ENCODE data around the gene USP47.

The USP47 gene

DNA sequence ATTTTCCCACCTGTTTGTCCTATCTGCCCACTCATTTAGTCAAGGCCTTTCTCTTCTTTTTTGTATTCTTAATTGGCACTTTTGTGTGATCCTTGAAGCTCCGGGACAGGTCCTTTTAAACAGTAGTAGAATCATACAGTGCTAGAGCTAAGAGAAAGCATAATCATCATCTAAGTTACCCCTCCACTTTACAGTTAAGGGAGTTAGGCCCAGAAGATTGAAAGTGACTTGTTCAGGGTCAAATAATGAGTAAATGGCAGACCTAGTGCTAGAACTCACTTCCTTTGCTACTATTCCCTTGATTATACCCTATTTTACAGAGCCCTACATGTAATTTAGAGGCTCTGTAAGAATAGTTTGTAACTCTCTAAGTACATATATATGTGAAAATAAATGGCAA, 2.5 kb downstream of the USP47 start:
- DNase-seq, result no peak
- TF ChIP-seq, protein P1, sequence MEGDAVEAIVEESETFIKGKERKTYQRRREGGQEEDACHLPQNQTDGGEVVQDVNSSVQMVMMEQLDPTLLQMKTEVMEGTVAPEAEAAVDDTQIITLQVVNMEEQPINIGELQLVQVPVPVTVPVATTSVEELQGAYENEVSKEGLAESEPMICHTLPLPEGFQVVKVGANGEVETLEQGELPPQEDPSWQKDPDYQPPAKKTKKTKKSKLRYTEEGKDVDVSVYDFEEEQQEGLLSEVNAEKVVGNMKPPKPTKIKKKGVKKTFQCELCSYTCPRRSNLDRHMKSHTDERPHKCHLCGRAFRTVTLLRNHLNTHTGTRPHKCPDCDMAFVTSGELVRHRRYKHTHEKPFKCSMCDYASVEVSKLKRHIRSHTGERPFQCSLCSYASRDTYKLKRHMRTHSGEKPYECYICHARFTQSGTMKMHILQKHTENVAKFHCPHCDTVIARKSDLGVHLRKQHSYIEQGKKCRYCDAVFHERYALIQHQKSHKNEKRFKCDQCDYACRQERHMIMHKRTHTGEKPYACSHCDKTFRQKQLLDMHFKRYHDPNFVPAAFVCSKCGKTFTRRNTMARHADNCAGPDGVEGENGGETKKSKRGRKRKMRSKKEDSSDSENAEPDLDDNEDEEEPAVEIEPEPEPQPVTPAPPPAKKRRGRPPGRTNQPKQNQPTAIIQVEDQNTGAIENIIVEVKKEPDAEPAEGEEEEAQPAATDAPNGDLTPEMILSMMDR (IDR thresholded peaks at IDR 0.05; ENCODE audit: low read depth, low read length), result no peak
- Histone ChIP-seq H3K27me3 (ENCODE audit: insufficient read depth, low read depth, severe bottlenecking) (no peaks in the 10 kb centered on the region), H3K27ac (no peak overlapping the region), H3K9me3 (ENCODE audit: severe bottlenecking) (no peaks in the 10 kb centered on the region), H3K36me3 (peaks cover 4% of the 10 kb centered on the region), H3K4me3 (ENCODE audit: low read depth, low read length) (no peak overlapping the region)

DNA sequence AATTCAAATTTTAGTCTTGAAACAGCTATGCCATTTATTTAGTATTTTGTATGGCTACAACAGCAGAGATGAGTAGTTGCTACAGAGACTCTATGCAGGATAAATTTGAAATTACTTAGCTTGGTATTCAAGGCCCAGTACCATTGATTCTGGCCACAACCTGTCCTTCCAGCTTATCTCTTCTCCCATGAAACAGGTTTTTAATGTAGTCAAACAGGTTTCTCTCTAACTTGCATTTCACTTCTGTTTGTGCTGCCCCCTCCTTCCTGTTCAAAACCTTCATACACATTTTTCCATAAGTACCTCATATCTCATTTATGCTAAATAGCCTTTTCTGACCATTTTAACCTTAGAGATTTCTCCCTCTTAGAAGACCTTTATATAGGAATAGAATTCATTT, 3.3 kb downstream of the USP47 start:
- Histone ChIP-seq H3K27me3 (ENCODE audit: insufficient read depth, low read depth, severe bottlenecking) (no peaks in the 10 kb centered on the region), H3K9me3 (ENCODE audit: severe bottlenecking) (no peaks in the 10 kb centered on the region), H3K36me3 (peaks cover 4% of the 10 kb centered on the region), H3K27ac (no peak overlapping the region), H3K4me3 (ENCODE audit: low read depth, low read length) (no peak overlapping the region)
- no peak for DNase-seq
- TF ChIP-seq, protein P1 (IDR thresholded peaks at IDR 0.05; ENCODE audit: low read depth, low read length), result no peak

DNA sequence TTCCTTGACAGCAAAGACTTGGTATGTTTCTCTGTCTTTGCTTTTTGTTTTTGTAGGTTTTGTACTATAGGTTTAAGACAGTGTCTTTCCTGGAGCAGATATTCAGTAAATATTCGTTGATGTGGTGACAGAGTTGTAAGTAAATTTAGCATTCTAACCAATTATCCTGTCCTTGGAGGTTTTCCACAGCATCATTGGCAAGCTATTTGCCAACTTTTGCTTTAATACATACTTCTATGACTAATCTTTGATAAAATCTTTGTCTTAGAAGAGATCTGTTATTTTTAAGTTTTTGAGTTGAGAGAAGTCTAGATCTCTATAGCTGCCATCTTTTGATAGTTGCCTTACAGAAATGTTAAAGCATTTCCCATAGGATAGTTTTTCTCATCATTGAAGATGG, 3.8 kb downstream of the USP47 start:
- no peak overlapping the region for H3K4me3 ChIP-seq (ENCODE audit: low read depth, low read length)

DNA sequence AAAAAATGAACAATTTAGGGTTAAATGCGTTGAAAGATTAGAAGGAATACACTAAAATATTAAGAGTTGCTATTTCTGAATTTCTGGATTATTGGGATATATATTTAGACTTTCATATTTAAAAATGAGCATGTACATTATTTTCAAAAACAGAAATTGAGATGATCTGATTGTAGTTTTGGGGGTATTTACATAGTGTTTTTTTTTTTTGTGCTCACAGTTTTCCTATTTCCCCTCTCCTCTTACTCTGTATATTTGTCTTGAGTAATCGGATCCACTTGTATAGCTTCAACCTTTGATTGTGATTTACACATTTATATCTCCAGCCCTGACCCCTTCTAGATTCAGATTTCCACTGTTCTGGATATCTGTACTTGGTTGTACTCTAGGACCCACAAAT, 5.3 kb downstream of the USP47 start:
- TF ChIP-seq, protein P1 (IDR thresholded peaks at IDR 0.05; ENCODE audit: low read depth, low read length), result no peak
- Histone ChIP-seq H3K27me3 (ENCODE audit: insufficient read depth, low read depth, severe bottlenecking) (no peaks in the 10 kb centered on the region), H3K4me3 (ENCODE audit: low read depth, low read length) (no peak overlapping the region), H3K36me3 (peaks cover 4% of the 10 kb centered on the region), H3K9me3 (ENCODE audit: severe bottlenecking) (no peaks in the 10 kb centered on the region), H3K27ac (no peak overlapping the region)
- DNase-seq, result no peak

More for the DNA sequence above, 3.8 kb downstream of the USP47 start:
- H3K36me3 ChIP-seq, result peaks cover 4% of the 10 kb centered on the region
- DNase-seq, result no peak
- TF ChIP-seq, protein P1 (IDR thresholded peaks at IDR 0.05; ENCODE audit: low read depth, low read length), result no peak
- H3K27me3 ChIP-seq (ENCODE audit: insufficient read depth, low read depth, severe bottlenecking), result no peaks in the 10 kb centered on the region
- H3K27ac ChIP-seq, result no peak overlapping the region
- no peaks in the 10 kb centered on the region for H3K9me3 ChIP-seq (ENCODE audit: severe bottlenecking)

DNA sequence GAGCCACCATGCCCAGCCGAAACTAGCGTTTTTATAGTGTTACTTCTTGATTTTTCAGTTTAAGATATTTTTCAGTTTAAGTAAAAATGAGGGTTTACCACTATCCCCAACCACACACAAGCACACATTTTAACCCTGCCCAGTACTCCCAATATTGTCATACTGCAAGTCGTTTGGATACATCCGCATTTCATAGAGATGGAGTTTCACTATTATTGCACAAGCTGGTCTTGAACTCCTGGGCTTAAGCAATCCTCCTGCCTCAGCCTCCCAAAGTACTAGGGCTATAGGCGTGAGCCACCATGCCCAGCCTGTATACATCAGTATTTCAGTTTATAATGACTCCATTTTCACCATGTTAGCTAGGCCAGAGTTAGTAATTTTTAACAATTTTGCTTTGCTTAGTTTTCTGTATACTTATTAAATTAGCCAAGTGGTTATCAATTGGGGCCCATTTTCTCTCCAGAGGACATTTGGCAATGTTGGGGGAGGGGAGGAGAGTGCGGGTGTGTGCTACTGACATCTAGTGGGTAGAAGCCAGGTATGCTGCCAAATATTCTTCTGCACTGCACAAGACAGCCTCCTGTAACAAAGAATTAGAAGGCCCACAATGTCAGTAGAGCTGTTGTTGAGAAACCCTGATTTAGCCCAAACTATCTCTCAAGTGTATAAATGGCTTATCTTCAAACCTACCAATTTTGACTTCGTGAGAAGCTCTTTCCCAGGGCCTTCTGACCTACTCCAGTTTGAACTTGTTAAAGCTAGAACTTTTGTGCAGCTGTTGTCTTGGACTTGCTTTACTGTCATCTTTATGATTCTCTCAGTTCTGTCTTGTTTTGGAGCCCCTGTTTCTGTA, 7.3 kb downstream of the USP47 start:
- no peak overlapping the region for H3K4me3 ChIP-seq (ENCODE audit: low read depth, low read length)
- H3K9me3 ChIP-seq (ENCODE audit: severe bottlenecking), result no peaks in the 10 kb centered on the region
- peak; percentile 62 for DNase-seq
- peaks cover 2% of the 10 kb centered on the region; the same call in 1 of the 2 replicates for H3K36me3 ChIP-seq
- TF ChIP-seq, protein P1 (IDR thresholded peaks at IDR 0.05; ENCODE audit: low read depth, low read length), result peak; percentile 85
- no peak overlapping the region for H3K27ac ChIP-seq
- no peaks in the 10 kb centered on the region for H3K27me3 ChIP-seq (ENCODE audit: insufficient read depth, low read depth, severe bottlenecking)

All from WERI-Rb-1 (cell line).